ENCODE measurements around the gene LXN.

LXN gene

GRCh38 chr3:158668506-158668905 is 3.9 kb downstream of the LXN start:
- no peak for DNase-seq

GRCh38 chr3:158666416-158666815 is 6.0 kb downstream of the LXN start:
- no peak for DNase-seq

GRCh38 chr3:158663832-158664231 is 8.6 kb downstream of the LXN start:
- no peak for DNase-seq

- peak in 2 of 4 experiments; percentile 27 to 37 for DNase-seq
These were observed 9.2 kb downstream of the LXN start for GRCh38 chr3:158663246-158663645.

GRCh38 chr3:158660711-158661110 is 11.7 kb downstream of the LXN start:
- DNase-seq, result no peak

- peak; percentile 74 to 83 (median 76) for DNase-seq
These were observed 12.8 kb downstream of the LXN start for GRCh38 chr3:158659454-158660237.

- no peak for DNase-seq
These were observed 13.6 kb downstream of the LXN start for GRCh38 chr3:158658889-158659288.

GRCh38 chr3:158652463-158652862 is 20.0 kb downstream of the LXN start:
- DNase-seq, result no peak

- DNase-seq, result no peak
These were observed 21.3 kb downstream of the LXN start for GRCh38 chr3:158651192-158651591.

GRCh38 chr3:158649791-158650190 is 22.7 kb downstream of the LXN start:
- DNase-seq, result no peak

- peak; percentile 95 to 98 (median 96) for DNase-seq
These were observed 28.0 kb downstream of the LXN start, which contains the start of gene GFM1 for GRCh38 chr3:158644345-158644908. Gene GFM1 (plus strand): TSS chr3:158644527. CDS start chr3:158644635, 108 bp downstream.

GRCh38 chr3:158642474-158643210 is 29.8 kb downstream of the LXN start:
- no peak for DNase-seq

GRCh38 chr3:158642005-158642404 is 30.4 kb downstream of the LXN start:
- no peak for DNase-seq

GRCh38 chr3:158640646-158641045 is 31.8 kb downstream of the LXN start:
- DNase-seq, result no peak

GRCh38 chr3:158631981-158632380 is 40.5 kb downstream of the LXN start:
- DNase-seq, result no peak

- DNase-seq, result no peak
These were observed 46.6 kb downstream of the LXN start for GRCh38 chr3:158625881-158626280.

GRCh38 chr3:158617982-158618875 is 54.2 kb downstream of the LXN start:
- DNase-seq, result no peak
